ENCODE measurements around the gene SBF1.
A peak's percentile ranks its signal among the peaks of the same experiment; 100 is the strongest.
"Not testable (repeated sequence)": the region's sequence is repeated elsewhere in the genome, so short reads cannot be mapped to it uniquely, and the experiment has no call there.

The SBF1 gene

DNA sequence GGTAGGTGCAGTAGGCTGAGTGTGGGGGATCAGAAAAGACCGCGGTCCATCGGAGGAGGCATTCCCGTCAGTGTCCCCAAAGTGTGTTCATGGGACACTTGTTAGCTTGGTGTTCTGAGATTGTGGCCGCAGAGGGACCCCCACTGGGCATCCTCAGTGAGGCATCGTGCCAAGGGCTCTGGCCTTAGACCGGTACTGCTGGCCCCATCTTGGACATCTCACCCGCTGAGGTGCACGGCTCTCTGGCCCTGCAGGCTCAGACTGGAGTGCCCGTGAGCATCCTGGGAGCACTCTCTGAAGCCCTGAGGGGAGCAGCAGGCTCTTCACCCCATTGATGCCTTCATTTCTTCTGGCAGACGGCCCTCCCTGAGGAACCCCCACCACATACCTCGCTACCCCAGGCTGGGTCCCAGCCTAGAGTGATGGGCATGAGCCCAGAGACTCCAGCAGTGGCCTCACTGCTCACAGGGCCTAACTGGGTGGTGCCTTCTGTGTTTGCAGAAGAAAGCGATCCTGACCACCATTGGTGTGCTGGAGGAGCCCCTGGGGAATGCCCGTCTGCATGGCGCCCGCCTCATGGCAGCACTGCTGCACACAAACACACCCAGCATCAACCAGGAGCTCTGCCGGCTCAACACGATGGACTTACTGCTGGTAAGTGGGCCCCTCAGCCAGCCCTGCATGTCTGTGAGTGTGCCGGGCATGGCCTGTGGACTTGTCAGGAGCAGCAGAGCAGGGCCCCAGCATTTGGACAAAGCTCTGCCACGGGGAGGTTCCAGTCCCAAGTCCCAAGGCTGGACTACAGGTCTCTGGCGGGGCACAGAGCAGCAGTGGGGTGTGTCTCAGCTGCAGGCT is 51.6 kb downstream of the SBF1 start:
- no peak for DNase-seq

DNA sequence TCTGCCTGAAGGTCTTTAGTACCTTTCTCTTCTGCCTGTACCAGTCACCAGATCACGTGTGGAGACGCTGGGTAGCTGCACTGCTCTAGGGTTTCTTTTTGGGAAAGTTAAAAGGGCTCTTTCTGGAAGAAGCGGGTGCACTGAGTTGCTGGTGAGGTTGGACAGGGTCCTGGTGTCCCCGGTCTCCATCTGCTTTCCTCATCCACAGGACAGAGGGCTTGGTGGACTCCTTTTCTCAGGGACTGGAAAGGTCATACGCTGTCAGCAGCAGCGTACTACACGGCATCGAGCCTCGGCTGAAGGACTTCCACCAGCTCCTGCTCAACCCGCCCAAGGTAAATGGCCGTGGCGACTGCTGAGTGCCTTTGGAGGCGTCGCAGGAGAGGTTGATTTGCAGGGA is 52.8 kb downstream of the SBF1 start:
- DNase-seq: no peak

DNA sequence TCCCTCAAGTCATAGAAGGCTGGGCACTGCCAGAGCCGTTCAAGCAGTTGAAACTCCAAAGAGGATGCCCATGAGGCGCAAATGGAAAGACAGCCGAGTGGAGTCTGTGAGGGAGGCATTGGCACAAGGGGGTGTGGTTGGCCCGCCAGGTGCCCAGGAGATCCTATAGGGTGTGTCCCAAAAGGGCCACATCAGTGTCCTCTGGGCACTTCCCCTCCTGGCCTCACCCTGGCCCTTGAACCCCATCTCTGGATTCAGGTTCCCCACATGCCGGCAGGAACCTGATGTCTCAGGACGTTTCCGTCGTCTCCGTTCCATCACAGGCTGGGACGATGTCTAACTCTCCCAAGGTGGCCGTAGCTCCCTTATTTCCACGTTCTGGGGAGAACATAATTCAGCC is 54.3 kb downstream of the SBF1 start:
- DNase-seq: no peak

- DNase-seq: no peak
These were observed 54.8 kb downstream of the SBF1 start for GRCh38 chr22:50420015-50420414.

DNA sequence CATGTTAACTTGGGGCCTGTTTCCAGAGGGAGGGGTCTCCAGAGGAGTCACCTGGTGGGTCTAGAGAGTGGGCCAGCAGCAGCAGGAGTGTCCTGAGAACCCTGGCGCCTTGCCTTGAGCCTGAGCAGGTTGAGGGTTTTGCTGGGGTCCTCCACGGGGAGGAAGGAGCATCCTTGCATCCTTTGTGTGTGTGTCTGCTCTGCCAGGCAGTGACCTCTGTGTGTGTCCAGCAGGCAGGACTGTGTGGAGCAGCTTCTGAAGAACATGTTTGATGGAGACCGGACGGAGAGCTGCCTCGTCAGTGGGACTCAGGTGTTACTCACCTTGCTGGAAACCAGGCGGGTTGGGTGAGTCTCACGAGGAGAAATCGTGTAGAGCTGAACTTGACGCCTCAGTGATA is 55.7 kb downstream of the SBF1 start:
- DNase-seq: no peak

DNA sequence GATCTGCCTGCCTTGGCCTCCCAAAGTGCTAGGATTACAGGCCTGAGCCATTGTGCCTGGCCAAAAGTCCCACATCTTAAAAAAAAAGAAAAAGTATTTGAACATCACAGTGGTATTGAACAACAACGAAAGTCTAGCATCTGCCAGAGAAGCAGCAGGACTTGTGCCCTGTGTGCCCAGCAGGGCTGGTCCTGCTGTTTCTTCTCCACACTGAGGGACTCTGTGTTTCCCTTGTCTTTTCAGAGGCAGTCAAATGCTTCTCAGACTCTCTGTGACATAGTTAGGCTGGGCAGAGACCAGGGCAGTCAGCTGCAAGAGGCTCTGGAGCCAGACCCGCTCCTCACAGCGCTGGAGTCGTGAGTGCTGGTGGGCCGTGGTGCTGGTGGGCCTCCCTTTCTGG is 56.2 kb downstream of the SBF1 start:
- no peak for DNase-seq

DNA sequence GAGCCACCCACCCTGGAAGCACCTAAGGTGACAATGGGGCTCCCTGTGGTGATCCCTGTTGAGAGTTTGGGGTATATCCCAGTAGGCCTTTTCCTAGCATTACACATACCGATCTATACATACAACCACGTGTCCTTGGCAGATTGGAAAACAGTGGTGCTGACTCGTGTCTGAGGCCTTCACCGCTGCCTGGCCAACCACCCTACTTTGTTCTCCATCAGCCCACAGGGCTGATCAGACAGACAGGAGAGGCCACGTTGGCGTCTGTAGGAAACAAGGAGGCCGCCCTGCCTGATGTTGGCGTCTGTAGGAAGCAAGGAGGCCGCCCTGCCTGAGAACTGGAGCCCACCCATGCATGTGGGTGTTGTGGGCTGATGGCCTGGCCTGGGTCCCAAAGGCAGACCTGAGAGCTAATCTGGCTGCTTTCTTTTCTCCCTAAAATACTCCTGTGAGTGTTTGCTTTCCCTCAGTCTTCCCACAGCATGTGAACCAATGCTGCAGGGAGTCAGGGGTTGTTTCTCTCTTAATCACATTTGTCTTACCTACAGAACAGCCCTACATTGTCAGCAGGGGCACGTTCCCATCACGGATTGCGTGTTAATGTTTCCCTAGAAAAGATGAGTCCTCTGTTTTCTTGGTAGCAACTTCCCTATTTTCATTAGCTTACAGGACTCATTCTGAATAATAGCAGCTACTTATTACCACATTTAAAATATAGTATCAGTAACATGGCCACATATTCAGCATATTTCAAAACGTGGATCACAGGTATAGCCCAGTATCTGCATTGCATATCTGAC is 57.2 kb downstream of the SBF1 start:
- no peak for DNase-seq

GRCh38 chr22:50416996-50417395 is 57.8 kb downstream of the SBF1 start:
- no peak for DNase-seq

GRCh38 chr22:50415426-50415825 is 59.4 kb downstream of the SBF1 start:
- DNase-seq: no peak

- DNase-seq: no peak
These were observed 60.2 kb downstream of the SBF1 start for GRCh38 chr22:50414476-50415248.

DNA sequence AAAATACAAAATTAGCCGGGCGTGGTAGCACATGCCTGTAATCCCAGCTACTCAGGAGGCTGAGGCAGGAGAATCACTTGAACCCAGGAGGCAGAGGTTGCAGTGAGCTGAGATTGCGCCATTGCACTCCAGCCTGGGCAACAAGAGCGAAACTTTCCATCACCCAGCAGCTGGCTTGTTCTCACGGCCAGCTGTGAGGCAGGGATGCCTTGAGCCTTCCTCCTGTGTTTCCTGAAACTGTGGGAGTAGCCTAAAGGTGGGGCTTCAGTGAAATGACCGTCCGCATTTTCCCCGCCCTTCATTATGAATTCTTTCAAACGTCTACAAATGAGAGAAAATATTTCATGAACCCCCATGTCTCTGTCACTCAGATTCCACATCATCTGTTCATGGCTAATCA is 65.9 kb downstream of the SBF1 start:
- not testable (repeated sequence) for DNase-seq

DNA sequence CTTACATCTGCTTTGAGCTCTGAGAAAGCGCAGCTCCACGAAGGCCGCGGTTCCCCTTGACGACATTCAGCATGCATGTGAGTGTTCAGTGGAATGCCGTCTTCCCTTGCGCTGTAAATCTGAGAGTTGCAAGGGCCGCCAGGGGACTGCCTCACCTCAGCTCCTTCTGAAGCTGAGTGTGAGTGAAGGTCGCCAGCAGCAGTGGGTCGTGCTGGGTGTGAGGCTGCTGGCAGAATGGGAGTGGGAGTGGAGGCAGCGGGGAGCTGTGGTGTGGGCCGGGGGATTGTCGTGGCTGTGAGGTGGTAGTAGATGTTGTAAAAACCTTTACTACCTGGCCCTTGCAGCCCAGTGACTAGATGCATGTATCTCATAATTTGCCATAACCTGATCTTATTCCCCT is 66.5 kb downstream of the SBF1 start:
- no peak for DNase-seq

DNA sequence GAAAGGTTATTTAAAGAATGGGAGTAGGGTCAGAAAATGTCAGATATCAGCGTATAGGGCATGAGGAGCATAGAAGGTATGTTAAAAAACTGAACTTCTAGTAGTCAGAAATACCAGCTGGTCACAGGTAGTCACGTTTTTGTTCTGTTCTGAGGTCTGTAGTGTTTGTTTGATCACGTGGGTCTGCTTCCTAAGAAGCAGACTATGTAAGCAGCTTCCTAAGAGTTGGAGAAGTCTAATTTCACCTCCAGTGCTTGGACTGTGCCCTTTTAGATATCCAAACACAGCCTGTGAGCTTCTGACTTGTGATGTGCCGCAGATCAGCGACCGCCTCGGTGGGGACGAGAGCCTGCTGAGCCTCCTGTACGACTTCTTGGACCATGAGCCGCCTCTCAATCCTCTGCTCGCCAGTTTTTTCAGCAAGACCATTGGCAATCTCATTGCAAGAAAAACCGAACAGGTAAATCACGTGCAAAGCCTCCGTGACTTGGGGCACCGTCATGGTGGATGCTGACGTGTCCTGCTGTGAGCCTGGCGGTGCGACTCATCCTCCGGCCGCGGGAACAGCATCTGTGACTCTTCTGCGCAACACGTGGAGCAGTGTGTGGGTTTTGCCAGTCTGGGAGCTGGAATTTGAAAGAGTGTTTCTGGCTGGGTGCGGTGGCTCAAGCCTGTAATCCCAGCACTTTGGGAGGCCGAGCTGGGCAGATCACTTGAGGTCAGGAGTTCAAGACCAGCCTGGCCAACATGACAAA is 68.2 kb downstream of the SBF1 start:
- no peak for DNase-seq

DNA sequence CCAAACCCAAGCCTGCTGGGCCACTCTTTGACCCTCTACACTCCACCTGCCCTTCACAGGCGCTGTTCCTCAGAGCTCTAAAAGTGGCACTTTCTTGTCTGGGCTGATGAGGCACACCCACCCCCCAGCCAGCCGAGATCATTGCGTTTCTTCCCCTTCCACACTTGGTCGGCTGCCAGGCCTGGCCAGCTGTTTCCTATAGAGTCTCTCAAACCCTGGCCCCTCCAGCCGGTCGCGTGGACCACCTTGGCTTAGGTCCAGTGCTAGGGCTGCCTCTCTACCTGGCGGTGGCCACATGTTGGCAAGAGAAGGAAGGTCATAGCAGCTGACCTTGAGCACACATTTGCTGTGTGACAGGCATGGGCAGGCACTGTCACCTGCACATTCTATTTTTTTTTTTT is 71.1 kb downstream of the SBF1 start:
- DNase-seq: peak; percentile 76

DNA sequence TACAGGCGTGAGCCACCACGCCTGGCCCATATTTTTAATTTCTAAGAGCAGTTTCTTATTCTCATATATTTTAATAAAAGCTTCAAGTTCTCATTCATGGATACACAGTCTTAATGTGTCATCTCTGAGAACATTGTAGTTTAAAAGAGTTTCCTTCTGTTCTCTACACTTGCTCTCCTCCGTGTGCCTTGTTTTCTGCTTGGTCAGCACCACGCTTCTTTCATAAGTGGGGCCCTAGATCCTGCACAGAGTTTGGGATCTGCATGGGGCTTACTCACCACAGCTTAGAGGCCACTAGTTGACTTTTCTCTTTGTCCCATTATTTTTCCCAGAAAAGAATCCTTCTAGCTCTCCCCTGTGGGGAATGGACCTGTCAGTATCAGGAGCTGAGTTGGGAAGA is 72.9 kb downstream of the SBF1 start:
- DNase-seq: no peak

GRCh38 chr22:50400931-50401330 is 73.9 kb downstream of the SBF1 start:
- DNase-seq: no peak

- no peak for DNase-seq
These were observed 74.4 kb downstream of the SBF1 start for GRCh38 chr22:50400406-50400805.

GRCh38 chr22:50399751-50400331 is 75.0 kb downstream of the SBF1 start:
- no peak for DNase-seq

- DNase-seq: no peak
These were observed 75.8 kb downstream of the SBF1 start for GRCh38 chr22:50398831-50399648.

DNA sequence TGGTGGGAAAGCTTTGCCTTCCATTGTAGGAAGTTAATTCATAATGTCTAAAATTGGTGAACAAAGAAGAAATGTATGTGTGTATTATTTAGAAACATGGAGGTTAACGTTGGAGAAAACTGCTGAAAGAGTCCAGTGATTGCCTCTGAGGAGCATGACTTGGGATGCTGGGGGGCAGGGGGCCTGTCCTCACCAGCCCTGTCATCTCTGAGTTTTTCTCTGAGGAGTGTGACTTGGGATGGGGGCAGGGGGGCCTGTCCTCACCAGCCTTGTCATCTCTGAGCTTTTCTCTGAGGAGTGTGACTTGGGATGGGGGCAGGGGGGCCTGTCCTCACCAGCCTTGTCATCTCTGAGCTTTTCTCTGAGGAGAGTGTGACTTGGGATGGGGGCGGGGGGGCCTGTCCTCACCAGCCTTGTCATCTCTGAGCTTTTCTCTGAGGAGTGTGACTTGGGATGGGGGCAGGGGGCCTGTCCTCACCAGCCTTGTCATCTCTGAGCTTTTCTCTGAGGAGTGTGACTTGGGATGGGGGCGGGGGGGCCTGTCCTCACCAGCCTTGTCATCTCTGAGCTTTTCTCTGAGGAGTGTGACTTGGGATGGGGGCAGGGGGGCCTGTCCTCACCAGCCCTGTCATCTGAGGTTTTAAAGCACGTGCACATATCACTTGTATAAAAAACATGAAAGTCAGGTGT is 77.3 kb downstream of the SBF1 start:
- not testable (repeated sequence) for DNase-seq
